GM19193 (cell line): ENCODE data around the gene OGA.

Experiments
- POLR2A ChIP-seq: IDR thresholded peaks from 4 replicates; pipeline ENCODE4 v1.6.1; 2011; ENCODE audit not compliant: insufficient read depth, insufficient read length; ENCODE audit errors: extremely low read depth

The OGA gene

GRCh38 chr10:101782811-101783735 lies 35.2 kb downstream of the OGA start, which contains the start of gene NPM3:
Gene NPM3, minus strand, starts transcription at chr10:101783446. Its CDS starts 56 bp downstream, at chr10:101783390.
- TF ChIP-seq POLR2A: peak; percentile 75

GRCh38 chr10:101781984-101782810 lies 36.0 kb downstream of the OGA start:
- no peak for TF ChIP-seq POLR2A

DNA sequence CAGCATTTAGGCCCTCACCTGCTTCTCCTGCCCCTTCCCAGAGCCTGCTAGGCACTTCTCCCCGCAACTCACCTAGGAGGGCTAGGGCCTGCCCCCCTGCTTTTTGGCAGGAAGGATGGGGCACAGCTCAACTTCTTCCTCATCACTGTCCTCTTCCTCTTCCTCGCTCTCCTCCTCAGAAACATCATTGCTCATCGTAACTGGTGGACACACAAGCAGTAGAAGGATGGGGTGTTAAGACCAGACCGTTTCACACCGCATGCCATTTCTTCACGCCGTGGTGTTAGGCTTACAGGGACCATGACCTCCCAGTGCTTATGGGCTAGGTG lies 36.6 kb downstream of the OGA start:
- TF ChIP-seq POLR2A: no peak

- no peak for TF ChIP-seq POLR2A
Measured at GRCh38 chr10:101780818-101781654, 37.2 kb downstream of the OGA start.

- no peak for TF ChIP-seq POLR2A
Measured at GRCh38 chr10:101780187-101780817, 37.9 kb downstream of the OGA start.

- no peak for TF ChIP-seq POLR2A
Measured at GRCh38 chr10:101779544-101780186, 38.6 kb downstream of the OGA start.

GRCh38 chr10:101778781-101779543 lies 39.3 kb downstream of the OGA start:
- no peak for TF ChIP-seq POLR2A

- TF ChIP-seq POLR2A: no peak
Measured at GRCh38 chr10:101778151-101778780, 40.0 kb downstream of the OGA start.

GRCh38 chr10:101777619-101778145 lies 40.6 kb downstream of the OGA start:
- no peak for TF ChIP-seq POLR2A

DNA sequence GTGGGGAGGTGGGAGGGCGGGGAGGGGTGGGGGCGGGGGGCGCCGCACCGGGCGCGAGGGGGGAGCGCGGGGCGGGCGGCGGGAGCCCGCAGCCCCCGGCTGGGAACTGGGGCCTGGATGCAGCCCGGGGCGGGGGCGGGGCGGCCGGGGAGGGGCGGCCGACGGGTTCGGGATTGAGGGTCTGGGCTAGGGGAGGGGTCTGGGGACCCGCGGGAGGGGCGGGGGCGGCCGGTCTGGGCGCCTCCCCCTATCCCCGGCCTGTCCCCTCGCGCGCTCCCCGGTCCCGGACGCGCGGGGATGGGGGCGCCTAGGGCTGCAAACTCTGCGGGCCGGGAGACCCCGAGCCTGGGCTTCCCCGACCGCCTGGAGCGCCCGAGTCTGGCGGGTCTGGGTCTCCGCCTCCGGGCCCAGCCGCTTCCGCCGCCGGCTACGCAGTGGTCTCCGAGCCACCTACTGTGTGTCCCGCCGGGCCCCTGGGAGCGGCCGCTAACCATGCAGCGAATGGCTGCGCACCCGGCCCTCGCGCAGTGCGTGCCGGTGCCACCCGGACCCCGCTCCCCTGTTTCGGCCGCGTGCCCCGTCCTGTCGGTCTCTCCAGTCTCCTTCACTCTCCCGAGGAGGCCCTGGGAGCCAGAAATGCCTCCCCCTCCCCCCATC lies 42.0 kb downstream of the OGA start:
- TF ChIP-seq POLR2A: no peak

DNA sequence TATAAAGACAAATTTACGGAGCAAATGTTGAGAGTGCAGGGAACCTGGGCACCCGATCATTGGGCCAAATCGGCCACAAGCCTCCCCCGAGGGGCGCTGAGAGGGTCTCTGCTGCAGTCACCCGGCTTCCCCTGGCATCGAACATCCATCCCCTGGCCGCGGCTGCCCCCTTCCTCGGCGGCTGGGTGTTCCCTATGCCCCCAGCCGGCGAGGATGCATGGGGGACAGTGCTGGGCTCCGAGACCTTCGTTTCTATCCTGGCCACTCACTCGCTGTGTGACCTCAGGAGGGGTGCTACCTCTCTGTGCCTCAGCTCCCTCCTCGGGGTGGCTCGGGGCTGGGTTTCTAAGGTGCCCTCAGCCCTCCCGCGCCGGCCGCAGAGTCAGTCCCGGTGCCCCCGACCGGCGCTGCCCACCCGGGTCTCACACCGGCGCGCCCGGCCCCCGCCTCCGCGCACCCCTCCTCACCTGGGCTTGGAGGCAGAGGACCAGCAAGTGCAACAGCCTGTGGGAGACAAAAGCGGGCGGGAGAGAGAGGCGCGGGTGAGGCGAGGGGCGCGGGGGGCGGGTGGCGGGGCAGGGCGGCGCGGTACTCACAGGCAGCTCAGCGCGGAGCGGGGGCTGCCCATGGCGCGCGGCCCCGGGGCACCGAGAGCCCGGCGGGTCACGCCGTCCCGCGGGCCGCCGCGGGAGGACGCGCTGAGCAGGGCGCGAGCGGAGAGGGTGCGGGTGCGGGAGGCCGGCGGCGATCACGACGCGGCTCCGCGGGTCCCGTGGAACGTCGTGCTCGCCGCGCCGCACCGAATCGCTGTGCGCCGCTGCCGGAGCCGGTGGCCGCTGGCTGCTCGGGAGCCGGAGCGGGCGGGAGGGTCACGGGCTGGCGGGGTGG lies 42.7 kb downstream of the OGA start, which contains the start of gene FGF8:
TSS of gene FGF8 (minus strand) at position 842 of the 888 bp plus-strand sequence. CDS start at position 628, 214 bp downstream.
- no peak for TF ChIP-seq POLR2A
